NB4 (cell line): ENCODE data around the gene ELMOD2.

Source experiments
- MYC ChIP-seq: IDR thresholded peaks from 2 replicates; pipeline ENCODE4 v1.6.1; 2011; ENCODE audit warnings: low read depth, low read length
- POLR2A ChIP-seq: IDR thresholded peaks from 2 replicates; pipeline ENCODE4 v1.6.1; 2011; ENCODE audit warnings: mild to moderate bottlenecking; ENCODE audit not compliant: insufficient read length; ENCODE audit errors: extremely low read depth
- TF ChIP-seq, protein P1 (sequence below): IDR thresholded peaks from one replicate; pipeline ENCODE4 v1.5.1; 2012; ENCODE audit warnings: low read depth, low read length
- TF ChIP-seq, protein P2 (sequence below): IDR thresholded peaks from 2 replicates; pipeline ENCODE4 v1.6.1; 2011; ENCODE audit warnings: low read depth, low read length

DNA sequence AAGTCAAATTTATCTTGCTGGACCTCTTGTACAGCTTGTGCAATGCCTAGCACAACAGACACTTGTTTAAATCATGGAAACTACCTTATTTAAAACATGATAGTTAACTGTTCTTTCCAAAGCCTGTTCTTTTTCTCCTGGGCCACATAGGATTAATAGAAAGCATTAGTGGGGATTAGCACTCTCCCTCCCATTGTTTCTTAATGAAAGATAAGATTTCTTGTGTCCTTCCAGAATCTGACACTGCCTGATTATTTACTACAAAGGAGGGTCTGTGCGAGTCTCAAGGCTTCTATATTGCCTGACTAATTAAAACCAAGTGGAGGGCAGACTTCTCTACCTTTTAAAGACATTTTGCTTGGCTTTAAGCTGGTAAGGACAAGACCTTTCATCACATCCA lies 8.5 kb upstream of the ELMOD2 start:
- TF ChIP-seq, protein P1, sequence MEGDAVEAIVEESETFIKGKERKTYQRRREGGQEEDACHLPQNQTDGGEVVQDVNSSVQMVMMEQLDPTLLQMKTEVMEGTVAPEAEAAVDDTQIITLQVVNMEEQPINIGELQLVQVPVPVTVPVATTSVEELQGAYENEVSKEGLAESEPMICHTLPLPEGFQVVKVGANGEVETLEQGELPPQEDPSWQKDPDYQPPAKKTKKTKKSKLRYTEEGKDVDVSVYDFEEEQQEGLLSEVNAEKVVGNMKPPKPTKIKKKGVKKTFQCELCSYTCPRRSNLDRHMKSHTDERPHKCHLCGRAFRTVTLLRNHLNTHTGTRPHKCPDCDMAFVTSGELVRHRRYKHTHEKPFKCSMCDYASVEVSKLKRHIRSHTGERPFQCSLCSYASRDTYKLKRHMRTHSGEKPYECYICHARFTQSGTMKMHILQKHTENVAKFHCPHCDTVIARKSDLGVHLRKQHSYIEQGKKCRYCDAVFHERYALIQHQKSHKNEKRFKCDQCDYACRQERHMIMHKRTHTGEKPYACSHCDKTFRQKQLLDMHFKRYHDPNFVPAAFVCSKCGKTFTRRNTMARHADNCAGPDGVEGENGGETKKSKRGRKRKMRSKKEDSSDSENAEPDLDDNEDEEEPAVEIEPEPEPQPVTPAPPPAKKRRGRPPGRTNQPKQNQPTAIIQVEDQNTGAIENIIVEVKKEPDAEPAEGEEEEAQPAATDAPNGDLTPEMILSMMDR, result no peak
- TF ChIP-seq POLR2A (no peak), MYC (no peak)
- TF ChIP-seq, protein P2, sequence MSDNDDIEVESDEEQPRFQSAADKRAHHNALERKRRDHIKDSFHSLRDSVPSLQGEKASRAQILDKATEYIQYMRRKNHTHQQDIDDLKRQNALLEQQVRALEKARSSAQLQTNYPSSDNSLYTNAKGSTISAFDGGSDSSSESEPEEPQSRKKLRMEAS, result no peak
